Mesothelial cell of epicardium (in vitro differentiated cells): ENCODE results near the gene COA3. TPM values are rescaled to one million over a fixed set of nuclear protein-coding genes. Genes with fewer than 3 reads are reported as not detected.
"Not testable (repeated sequence)": the region's sequence is repeated elsewhere in the genome, so short reads cannot be mapped to it uniquely, and the experiment has no call there.

Experiments used
- DNase-seq, 2 experiments: peaks; one replicate each; pipeline ENCODE4 v3.0.0; 2021; ENCODE audit warnings: low spot score in 2 of 2; ENCODE audit not compliant: unreplicated experiment in 2 of 2
- H3K27ac Mint-ChIP-seq: 2 replicates; pipeline ENCODE4 v1.8.0; 2021; ENCODE audit warnings: mixed read lengths
- H3K27me3 Mint-ChIP-seq: 2 replicates; pipeline ENCODE4 v1.8.0; 2021; ENCODE audit warnings: low read depth, mixed read lengths
- H3K36me3 Mint-ChIP-seq: 2 replicates; pipeline ENCODE4 v1.8.0; 2021; ENCODE audit warnings: mixed read lengths
- H3K4me1 Mint-ChIP-seq: 2 replicates; pipeline ENCODE4 v1.8.0; 2021; ENCODE audit warnings: mixed read lengths
- H3K4me3 Mint-ChIP-seq: 2 replicates; pipeline ENCODE4 v1.8.0; 2021; ENCODE audit warnings: mild to moderate bottlenecking, moderate library complexity, mixed read lengths
- H3K9me3 Mint-ChIP-seq: 2 replicates; pipeline ENCODE4 v1.8.0; 2021; ENCODE audit warnings: mixed read lengths
- CTCF ChIP-seq: fragments of 200-600 bp; sonication (generic); IDR thresholded peaks from one replicate; pipeline ENCODE4 v1.5.0; 2021; ENCODE audit warnings: antibody characterized with exemption; ENCODE audit not compliant: unreplicated experiment
- total RNA-seq: library from RNA; stranded (reverse); gene quantifications from 3 replicates; pipeline ENCODE4 v1.2.1, GENCODE V29; 2021

Gene COA3
- total RNA-seq, 1 donor from 2014 or later = 52.4 TPM

DNA sequence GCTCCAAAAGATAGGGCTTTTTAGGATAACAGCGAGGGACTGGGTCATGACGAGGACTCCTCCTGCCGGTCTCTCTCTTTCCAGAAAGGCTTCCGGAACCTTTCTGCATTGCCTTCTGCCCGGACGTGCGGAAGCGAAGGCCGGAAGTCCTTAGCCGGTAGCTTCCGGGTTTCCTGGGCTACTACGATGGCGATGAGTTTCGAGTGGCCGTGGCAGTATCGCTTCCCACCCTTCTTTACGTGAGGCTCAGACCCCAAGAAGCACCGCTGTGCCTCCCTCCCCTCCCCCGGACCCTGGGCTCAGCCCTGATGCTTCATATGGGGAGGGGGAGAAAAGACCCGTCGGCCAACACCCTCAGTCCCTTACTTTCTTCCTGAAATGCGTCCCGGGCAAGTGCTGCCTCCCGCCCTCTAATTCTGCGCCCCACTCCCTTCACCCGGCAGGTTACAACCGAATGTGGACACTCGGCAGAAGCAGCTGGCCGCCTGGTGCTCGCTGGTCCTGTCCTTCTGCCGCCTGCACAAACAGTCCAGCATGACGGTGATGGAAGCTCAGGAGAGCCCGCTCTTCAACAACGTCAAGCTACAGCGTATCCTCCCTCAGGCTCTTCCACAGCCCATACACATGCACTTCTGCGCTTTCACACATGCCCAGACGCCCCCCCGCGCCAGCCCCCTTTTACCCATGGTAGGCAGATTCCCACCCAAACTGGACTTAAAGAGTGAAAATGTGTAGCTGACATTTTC is 25.0 kb downstream of the COA3 start, which contains the start of gene VPS25:
Gene VPS25, plus strand, starts transcription at position 160 of the 746 bp plus-strand sequence. Its CDS starts 27 bp downstream, at position 187.
- H3K36me3 Mint-ChIP-seq = peaks cover 9% of the 10 kb centered on the region
- H3K4me1 Mint-ChIP-seq = peaks cover 12% of the 10 kb centered on the region
- peaks cover 2% of the 10 kb centered on the region for H3K27me3 Mint-ChIP-seq
- peak within 1 kb of the TSS; percentile 99 for H3K4me3 Mint-ChIP-seq
- H3K27ac Mint-ChIP-seq = peak within 1 kb of the TSS; percentile 99
- DNase-seq = peak in 1 of 2 experiments; percentile 67
- H3K9me3 Mint-ChIP-seq = no peaks in the 10 kb centered on the region
- TF ChIP-seq CTCF = no peak

- H3K9me3 Mint-ChIP-seq = no peaks in the 10 kb centered on the region
- H3K27ac Mint-ChIP-seq = peak overlapping the region; percentile 99
- H3K36me3 Mint-ChIP-seq = peaks cover 6% of the 10 kb centered on the region
- TF ChIP-seq CTCF = no peak
- no peak for DNase-seq
- peak overlapping the region; percentile 99 for H3K4me3 Mint-ChIP-seq
- peaks cover 2% of the 10 kb centered on the region for H3K27me3 Mint-ChIP-seq
- H3K4me1 Mint-ChIP-seq = peaks cover 12% of the 10 kb centered on the region
These were observed 25.6 kb downstream of the COA3 start for GRCh38 chr17:42772945-42773289.

- peaks cover 12% of the 10 kb centered on the region for H3K4me1 Mint-ChIP-seq
- H3K27ac Mint-ChIP-seq, H3K9me3 Mint-ChIP-seq, H3K36me3 Mint-ChIP-seq, H3K4me3 Mint-ChIP-seq, DNase-seq: not testable (repeated sequence)
- H3K27me3 Mint-ChIP-seq = peaks cover 13% of the 10 kb centered on the region
These were observed 28.5 kb downstream of the COA3 start for GRCh38 chr17:42769964-42770363.

DNA sequence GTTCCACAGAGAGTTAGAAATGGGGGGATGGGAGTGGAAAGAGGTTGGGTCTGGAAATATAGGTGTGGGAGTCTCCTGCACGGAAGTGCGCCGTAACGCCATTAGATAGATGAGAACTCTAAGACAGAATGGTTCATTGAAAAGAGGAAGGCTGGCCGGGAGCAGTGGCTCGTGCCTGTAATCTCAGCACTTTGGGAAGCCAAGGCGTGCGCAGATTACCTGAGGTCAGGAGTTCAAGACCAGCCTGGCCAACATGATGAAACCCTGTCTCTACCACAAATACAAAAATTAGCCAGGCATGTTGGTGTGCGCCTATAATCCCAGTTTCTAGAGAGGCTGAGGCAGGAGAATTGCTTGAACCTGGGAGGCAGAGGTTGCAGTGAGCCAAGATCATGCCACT is 30.5 kb downstream of the COA3 start:
- H3K36me3 Mint-ChIP-seq, DNase-seq, H3K9me3 Mint-ChIP-seq, H3K4me1 Mint-ChIP-seq, H3K4me3 Mint-ChIP-seq, H3K27ac Mint-ChIP-seq: not testable (repeated sequence)
- H3K27me3 Mint-ChIP-seq = peaks cover 17% of the 10 kb centered on the region

DNA sequence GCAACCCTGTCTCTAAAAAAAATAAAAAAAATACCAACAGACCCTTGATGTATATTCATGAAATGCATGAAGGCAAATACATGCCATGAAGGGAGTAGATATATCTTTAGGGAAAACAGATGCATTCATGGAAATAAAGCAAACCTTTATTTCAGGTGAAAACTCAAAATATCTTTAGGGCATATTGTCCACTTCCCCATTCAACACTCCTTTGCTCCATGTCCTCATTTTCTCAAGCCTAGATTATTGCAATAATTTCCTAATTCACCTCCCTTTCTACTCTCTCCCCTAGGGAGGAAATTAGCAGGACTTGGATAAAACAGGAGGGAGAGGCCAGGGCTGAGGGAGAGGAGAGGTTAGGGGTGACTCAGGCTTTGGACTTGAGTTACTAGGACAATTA is 31.0 kb downstream of the COA3 start:
- H3K27ac Mint-ChIP-seq = no peak overlapping the region
- no peaks in the 10 kb centered on the region for H3K36me3 Mint-ChIP-seq

GRCh38 chr17:42766124-42766523 is 32.4 kb downstream of the COA3 start:
- no peaks in the 10 kb centered on the region for H3K36me3 Mint-ChIP-seq
- peaks cover 19% of the 10 kb centered on the region for H3K4me1 Mint-ChIP-seq
- no peak for TF ChIP-seq CTCF
- no peaks in the 10 kb centered on the region for H3K9me3 Mint-ChIP-seq
- no peak overlapping the region for H3K4me3 Mint-ChIP-seq
- no peak overlapping the region for H3K27ac Mint-ChIP-seq
- DNase-seq = no peak
- H3K27me3 Mint-ChIP-seq = peaks cover 32% of the 10 kb centered on the region

More for the DNA sequence above, 31.0 kb downstream of the COA3 start:
- peaks cover 10% of the 10 kb centered on the region for H3K4me1 Mint-ChIP-seq
- DNase-seq = no peak
- TF ChIP-seq CTCF = no peak
- no peak overlapping the region for H3K4me3 Mint-ChIP-seq
- H3K27me3 Mint-ChIP-seq = peaks cover 22% of the 10 kb centered on the region
- no peaks in the 10 kb centered on the region for H3K9me3 Mint-ChIP-seq
